GM12891 (cell line): Measurements from ENCODE around the gene CARD10.

ENCODE experiments used
- POLR2AphosphoS5 ChIP-seq: IDR thresholded peaks from 2 replicates; pipeline ENCODE4 v1.6.1; 2011; ENCODE audit warnings: low read depth, low read length, control low read depth
- TAF1 ChIP-seq: IDR thresholded peaks from 2 replicates; pipeline ENCODE4 v1.6.1; 2011; ENCODE audit warnings: low read depth, low read length, control low read depth

GRCh38 chr22:37476389-37477329, 42.6 kb downstream of the CARD10 start:
- TF ChIP-seq TAF1 = no peak
- TF ChIP-seq POLR2AphosphoS5 = no peak
